Measurements from ENCODE around the gene GAGE12G.
"Not testable (repeated sequence)": the region's sequence is repeated elsewhere in the genome, so short reads cannot be mapped to it uniquely, and the experiment has no call there.

- TF ChIP-seq, protein P1, sequence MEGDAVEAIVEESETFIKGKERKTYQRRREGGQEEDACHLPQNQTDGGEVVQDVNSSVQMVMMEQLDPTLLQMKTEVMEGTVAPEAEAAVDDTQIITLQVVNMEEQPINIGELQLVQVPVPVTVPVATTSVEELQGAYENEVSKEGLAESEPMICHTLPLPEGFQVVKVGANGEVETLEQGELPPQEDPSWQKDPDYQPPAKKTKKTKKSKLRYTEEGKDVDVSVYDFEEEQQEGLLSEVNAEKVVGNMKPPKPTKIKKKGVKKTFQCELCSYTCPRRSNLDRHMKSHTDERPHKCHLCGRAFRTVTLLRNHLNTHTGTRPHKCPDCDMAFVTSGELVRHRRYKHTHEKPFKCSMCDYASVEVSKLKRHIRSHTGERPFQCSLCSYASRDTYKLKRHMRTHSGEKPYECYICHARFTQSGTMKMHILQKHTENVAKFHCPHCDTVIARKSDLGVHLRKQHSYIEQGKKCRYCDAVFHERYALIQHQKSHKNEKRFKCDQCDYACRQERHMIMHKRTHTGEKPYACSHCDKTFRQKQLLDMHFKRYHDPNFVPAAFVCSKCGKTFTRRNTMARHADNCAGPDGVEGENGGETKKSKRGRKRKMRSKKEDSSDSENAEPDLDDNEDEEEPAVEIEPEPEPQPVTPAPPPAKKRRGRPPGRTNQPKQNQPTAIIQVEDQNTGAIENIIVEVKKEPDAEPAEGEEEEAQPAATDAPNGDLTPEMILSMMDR (conservative IDR thresholded peaks at IDR 0.05; ENCODE audit: low read length) = not testable (repeated sequence)
- TF ChIP-seq EZH2phosphoT487 (IDR thresholded peaks at IDR 0.05; ENCODE audit: borderline replicate concordance, low read depth, low read length) = not testable (repeated sequence)
Observed at GRCh38 chrX:49550989-49551388, 19.2 kb upstream of the GAGE12G start, which contains the start of gene GAGE12E.

All from OCI-LY7 (cell line).